ENCODE results near the gene NUAK2.

The NUAK2 gene

DNA sequence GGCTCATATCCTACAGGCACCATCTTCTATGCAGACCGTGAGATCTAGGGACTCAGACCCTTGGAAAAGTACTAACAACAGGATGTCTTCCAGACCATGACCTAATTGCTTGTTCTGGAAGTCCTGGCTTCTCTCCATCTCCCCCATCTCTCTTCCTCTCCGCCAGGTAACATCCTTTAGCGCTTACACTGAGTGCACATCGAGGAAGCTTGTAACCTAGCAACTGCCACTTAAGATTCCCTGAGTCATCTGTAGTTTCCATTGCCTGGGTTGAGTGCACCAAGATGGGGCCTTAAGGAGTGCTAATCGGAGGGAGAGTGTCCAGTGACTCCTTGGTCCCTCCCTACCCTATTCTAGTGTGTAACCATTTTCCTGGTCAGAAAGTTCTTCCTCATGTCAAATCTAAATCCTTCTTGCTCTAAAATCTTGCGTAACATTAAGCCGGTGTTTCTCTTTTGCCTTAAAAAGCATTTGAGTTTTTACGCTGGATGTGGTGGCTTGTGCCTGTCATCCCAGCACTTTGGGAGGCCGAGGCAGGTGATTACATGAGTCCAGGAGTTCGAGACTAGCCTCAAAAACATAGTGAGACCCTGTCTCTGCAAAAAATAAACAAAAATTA is 25.5 kb upstream of the NUAK2 start (continued):
- TF ChIP-seq, protein P1, sequence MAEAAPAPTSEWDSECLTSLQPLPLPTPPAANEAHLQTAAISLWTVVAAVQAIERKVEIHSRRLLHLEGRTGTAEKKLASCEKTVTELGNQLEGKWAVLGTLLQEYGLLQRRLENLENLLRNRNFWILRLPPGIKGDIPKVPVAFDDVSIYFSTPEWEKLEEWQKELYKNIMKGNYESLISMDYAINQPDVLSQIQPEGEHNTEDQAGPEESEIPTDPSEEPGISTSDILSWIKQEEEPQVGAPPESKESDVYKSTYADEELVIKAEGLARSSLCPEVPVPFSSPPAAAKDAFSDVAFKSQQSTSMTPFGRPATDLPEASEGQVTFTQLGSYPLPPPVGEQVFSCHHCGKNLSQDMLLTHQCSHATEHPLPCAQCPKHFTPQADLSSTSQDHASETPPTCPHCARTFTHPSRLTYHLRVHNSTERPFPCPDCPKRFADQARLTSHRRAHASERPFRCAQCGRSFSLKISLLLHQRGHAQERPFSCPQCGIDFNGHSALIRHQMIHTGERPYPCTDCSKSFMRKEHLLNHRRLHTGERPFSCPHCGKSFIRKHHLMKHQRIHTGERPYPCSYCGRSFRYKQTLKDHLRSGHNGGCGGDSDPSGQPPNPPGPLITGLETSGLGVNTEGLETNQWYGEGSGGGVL (tag by site-specific recombination; IDR thresholded peaks at IDR 0.05): 0 out of 2 replicates have a peak, but pooled peaks have one; percentile 14
- TF ChIP-seq MYNN (tag by site-specific recombination; IDR thresholded peaks at IDR 0.05; ENCODE audit: borderline replicate concordance) (no peak), ZNF600 (tag by site-specific recombination; IDR thresholded peaks at IDR 0.05) (peak; percentile 94), ZBTB17 (tag by site-specific recombination; IDR thresholded peaks at IDR 0.05) (peak; percentile 35; the same call in 1 of the 2 replicates), ZNF341 (tag by site-specific recombination; IDR thresholded peaks at IDR 0.05; ENCODE audit: low read depth) (peak; percentile 47)
- TF ChIP-seq, protein P2, sequence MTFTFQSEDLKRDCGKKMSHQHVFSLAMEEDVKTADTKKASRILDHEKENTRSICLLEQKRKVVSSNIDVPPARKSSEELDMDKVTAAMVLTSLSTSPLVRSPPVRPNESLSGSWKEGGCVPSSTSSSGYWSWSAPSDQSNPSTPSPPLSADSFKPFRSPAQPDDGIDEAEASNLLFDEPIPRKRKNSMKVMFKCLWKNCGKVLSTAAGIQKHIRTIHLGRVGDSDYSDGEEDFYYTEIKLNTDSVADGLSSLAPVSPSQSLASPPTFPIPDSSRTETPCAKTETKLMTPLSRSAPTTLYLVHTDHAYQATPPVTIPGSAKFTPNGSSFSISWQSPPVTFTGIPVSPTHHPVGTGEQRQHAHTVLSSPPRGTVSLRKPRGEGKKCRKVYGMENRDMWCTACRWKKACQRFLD (tag by site-specific recombination; IDR thresholded peaks at IDR 0.05): no peak
- TF ChIP-seq, protein P3, sequence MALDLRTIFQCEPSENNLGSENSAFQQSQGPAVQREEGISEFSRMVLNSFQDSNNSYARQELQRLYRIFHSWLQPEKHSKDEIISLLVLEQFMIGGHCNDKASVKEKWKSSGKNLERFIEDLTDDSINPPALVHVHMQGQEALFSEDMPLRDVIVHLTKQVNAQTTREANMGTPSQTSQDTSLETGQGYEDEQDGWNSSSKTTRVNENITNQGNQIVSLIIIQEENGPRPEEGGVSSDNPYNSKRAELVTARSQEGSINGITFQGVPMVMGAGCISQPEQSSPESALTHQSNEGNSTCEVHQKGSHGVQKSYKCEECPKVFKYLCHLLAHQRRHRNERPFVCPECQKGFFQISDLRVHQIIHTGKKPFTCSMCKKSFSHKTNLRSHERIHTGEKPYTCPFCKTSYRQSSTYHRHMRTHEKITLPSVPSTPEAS (tag by site-specific recombination; IDR thresholded peaks at IDR 0.05): 0 out of 2 replicates have a peak, but pooled peaks have one; percentile 39

DNA sequence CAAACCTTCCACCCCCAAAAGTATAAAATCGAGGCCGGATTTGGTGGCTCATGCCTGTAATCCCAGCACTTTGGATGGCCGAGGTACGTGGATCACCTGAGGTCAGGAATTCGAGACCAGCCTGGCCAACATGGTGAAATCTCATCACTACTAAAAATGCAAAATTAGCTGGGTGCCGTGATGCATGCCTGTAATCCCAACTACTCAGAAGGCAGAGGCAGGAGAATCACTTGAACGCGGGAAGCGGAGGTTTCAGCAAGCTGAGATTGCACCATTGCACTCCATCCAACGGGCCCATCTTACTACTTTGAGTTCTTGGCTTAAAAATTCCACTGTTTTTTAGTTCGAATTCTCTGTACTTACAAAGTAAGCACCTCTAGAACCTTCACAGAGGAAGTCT is 24.2 kb upstream of the NUAK2 start:
- ChIA-PET CTCF (interaction anchor here (0.6 to 2.8 kb wide), 11 partner anchors 8 to 277 kb away, joined by 3 to 18 read pairs (median 4); partner anchors contain the start of gene NUAK2), POLR2A (interaction anchor here (0.6 kb wide), 1 partner anchor 162 kb away, joined by 3 read pairs; no protein-coding TSS in a partner anchor)

More for the DNA sequence above, 24.2 kb upstream of the NUAK2 start:
- H3K9me3 ChIP-seq (ENCODE audit: control insufficient read depth, insufficient read depth, low read depth, low read length): no peaks in the 10 kb centered on the region
- TF ChIP-seq, protein P4, sequence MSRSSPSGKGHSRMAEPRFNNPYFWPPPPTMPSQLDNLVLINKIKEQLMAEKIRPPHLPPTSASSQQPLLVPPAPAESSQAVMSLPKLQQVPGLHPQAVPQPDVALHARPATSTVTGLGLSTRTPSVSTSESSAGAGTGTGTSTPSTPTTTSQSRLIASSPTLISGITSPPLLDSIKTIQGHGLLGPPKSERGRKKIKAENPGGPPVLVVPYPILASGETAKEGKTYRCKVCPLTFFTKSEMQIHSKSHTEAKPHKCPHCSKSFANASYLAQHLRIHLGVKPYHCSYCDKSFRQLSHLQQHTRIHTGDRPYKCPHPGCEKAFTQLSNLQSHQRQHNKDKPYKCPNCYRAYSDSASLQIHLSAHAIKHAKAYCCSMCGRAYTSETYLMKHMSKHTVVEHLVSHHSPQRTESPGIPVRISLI (tag by site-specific recombination; IDR thresholded peaks at IDR 0.05): no peak
- TF ChIP-seq, protein P5, sequence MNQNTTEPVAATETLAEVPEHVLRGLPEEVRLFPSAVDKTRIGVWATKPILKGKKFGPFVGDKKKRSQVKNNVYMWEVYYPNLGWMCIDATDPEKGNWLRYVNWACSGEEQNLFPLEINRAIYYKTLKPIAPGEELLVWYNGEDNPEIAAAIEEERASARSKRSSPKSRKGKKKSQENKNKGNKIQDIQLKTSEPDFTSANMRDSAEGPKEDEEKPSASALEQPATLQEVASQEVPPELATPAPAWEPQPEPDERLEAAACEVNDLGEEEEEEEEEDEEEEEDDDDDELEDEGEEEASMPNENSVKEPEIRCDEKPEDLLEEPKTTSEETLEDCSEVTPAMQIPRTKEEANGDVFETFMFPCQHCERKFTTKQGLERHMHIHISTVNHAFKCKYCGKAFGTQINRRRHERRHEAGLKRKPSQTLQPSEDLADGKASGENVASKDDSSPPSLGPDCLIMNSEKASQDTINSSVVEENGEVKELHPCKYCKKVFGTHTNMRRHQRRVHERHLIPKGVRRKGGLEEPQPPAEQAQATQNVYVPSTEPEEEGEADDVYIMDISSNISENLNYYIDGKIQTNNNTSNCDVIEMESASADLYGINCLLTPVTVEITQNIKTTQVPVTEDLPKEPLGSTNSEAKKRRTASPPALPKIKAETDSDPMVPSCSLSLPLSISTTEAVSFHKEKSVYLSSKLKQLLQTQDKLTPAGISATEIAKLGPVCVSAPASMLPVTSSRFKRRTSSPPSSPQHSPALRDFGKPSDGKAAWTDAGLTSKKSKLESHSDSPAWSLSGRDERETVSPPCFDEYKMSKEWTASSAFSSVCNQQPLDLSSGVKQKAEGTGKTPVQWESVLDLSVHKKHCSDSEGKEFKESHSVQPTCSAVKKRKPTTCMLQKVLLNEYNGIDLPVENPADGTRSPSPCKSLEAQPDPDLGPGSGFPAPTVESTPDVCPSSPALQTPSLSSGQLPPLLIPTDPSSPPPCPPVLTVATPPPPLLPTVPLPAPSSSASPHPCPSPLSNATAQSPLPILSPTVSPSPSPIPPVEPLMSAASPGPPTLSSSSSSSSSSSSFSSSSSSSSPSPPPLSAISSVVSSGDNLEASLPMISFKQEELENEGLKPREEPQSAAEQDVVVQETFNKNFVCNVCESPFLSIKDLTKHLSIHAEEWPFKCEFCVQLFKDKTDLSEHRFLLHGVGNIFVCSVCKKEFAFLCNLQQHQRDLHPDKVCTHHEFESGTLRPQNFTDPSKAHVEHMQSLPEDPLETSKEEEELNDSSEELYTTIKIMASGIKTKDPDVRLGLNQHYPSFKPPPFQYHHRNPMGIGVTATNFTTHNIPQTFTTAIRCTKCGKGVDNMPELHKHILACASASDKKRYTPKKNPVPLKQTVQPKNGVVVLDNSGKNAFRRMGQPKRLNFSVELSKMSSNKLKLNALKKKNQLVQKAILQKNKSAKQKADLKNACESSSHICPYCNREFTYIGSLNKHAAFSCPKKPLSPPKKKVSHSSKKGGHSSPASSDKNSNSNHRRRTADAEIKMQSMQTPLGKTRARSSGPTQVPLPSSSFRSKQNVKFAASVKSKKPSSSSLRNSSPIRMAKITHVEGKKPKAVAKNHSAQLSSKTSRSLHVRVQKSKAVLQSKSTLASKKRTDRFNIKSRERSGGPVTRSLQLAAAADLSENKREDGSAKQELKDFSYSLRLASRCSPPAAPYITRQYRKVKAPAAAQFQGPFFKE (tag by site-specific recombination; IDR thresholded peaks at IDR 0.05; ENCODE audit: borderline replicate concordance): no peak
- TF ChIP-seq ZNF76 (tag by site-specific recombination; IDR thresholded peaks at IDR 0.05; ENCODE audit: borderline replicate concordance, low read depth) (no peak), OVOL3 (tag by site-specific recombination; IDR thresholded peaks at IDR 0.05) (no peak), ZNF175 (tag by site-specific recombination; IDR thresholded peaks at IDR 0.05) (no peak), ZNF138 (tag by site-specific recombination; IDR thresholded peaks at IDR 0.05; ENCODE audit: borderline replicate concordance) (no peak), ZNF114 (tag by site-specific recombination; IDR thresholded peaks at IDR 0.05) (no peak), ZNF776 (tag by site-specific recombination; IDR thresholded peaks at IDR 0.05; ENCODE audit: borderline replicate concordance) (no peak)
- TF ChIP-seq, protein P6, sequence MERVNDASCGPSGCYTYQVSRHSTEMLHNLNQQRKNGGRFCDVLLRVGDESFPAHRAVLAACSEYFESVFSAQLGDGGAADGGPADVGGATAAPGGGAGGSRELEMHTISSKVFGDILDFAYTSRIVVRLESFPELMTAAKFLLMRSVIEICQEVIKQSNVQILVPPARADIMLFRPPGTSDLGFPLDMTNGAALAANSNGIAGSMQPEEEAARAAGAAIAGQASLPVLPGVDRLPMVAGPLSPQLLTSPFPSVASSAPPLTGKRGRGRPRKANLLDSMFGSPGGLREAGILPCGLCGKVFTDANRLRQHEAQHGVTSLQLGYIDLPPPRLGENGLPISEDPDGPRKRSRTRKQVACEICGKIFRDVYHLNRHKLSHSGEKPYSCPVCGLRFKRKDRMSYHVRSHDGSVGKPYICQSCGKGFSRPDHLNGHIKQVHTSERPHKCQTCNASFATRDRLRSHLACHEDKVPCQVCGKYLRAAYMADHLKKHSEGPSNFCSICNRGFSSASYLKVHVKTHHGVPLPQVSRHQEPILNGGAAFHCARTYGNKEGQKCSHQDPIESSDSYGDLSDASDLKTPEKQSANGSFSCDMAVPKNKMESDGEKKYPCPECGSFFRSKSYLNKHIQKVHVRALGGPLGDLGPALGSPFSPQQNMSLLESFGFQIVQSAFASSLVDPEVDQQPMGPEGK (tag by site-specific recombination; IDR thresholded peaks at IDR 0.05): no peak
- TF ChIP-seq, protein P7, sequence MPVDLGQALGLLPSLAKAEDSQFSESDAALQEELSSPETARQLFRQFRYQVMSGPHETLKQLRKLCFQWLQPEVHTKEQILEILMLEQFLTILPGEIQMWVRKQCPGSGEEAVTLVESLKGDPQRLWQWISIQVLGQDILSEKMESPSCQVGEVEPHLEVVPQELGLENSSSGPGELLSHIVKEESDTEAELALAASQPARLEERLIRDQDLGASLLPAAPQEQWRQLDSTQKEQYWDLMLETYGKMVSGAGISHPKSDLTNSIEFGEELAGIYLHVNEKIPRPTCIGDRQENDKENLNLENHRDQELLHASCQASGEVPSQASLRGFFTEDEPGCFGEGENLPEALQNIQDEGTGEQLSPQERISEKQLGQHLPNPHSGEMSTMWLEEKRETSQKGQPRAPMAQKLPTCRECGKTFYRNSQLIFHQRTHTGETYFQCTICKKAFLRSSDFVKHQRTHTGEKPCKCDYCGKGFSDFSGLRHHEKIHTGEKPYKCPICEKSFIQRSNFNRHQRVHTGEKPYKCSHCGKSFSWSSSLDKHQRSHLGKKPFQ (tag by site-specific recombination; IDR thresholded peaks at IDR 0.05): no peak
- TF ChIP-seq, protein P8, sequence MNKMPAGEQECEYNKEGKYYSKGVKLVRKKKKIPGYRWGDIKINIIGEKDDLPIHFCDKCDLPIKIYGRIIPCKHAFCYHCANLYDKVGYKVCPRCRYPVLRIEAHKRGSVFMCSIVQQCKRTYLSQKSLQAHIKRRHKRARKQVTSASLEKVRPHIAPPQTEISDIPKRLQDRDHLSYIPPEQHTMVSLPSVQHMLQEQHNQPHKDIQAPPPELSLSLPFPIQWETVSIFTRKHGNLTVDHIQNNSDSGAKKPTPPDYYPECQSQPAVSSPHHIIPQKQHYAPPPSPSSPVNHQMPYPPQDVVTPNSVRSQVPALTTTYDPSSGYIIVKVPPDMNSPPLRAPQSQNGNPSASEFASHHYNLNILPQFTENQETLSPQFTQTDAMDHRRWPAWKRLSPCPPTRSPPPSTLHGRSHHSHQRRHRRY (tag by site-specific recombination; IDR thresholded peaks at IDR 0.05): no peak
- H3K27ac ChIP-seq (ENCODE audit: extremely low read depth, low read depth, low read length): no peak overlapping the region
- H3K4me1 ChIP-seq (ENCODE audit: control insufficient read depth, insufficient read depth, low read length): peaks cover 5% of the 10 kb centered on the region; the same call in 1 of the 2 replicates
- no peaks in the 10 kb centered on the region for H3K36me3 ChIP-seq (ENCODE audit: control insufficient read depth in 2 of 2, insufficient read depth in 1 of 2, low read length in 2 of 2)
- no peak overlapping the region for H3K4me3 ChIP-seq (ENCODE audit: low read depth, low read length)
